GM12892 (cell line): ENCODE data around the gene CDH10.

ENCODE experiments used
- POLR2A ChIP-seq: IDR thresholded peaks from 2 replicates; pipeline ENCODE4 v1.6.1; 2011; ENCODE audit warnings: low read depth, low read length, control low read depth
- POLR2AphosphoS5 ChIP-seq: IDR thresholded peaks from 2 replicates; pipeline ENCODE4 v1.6.1; 2011; ENCODE audit warnings: low read depth, low read length, control low read depth
- TAF1 ChIP-seq: IDR thresholded peaks from 2 replicates; pipeline ENCODE4 v1.6.1; 2011; ENCODE audit warnings: low read depth, mild to moderate bottlenecking, control low read depth, low read length, borderline replicate concordance

- TF ChIP-seq POLR2AphosphoS5 (no peak), POLR2A (no peak), TAF1 (no peak)
These were observed 2.1 kb upstream of the CDH10 start for GRCh38 chr5:24646915-24647314.
